ENCODE data around the gene SIM1. TPM values are rescaled to one million over a fixed set of nuclear protein-coding genes. Genes with fewer than 3 reads are reported as not detected.

The SIM1 gene
- total RNA-seq, 1 donor from 2014 or later = not detected

GRCh38 chr6:100412872-100413271, 51.8 kb downstream of the SIM1 start:
- H3K4me3 Mint-ChIP-seq = no peak overlapping the region
- peaks cover 9% of the 10 kb centered on the region for H3K27me3 Mint-ChIP-seq (ENCODE audit: low read depth)
- DNase-seq (ENCODE audit: low spot score in 2 of 2, unreplicated experiment in 2 of 2) = no peak
- H3K4me1 Mint-ChIP-seq = peaks cover 17% of the 10 kb centered on the region
- H3K9me3 Mint-ChIP-seq = peaks cover 6% of the 10 kb centered on the region
- no peak overlapping the region for H3K27ac Mint-ChIP-seq
- H3K36me3 Mint-ChIP-seq = no peaks in the 10 kb centered on the region
- TF ChIP-seq CTCF (IDR thresholded peaks at IDR 0.05; ENCODE audit: unreplicated experiment) = no peak

GRCh38 chr6:100404051-100404450, 60.7 kb downstream of the SIM1 start:
- H3K36me3 Mint-ChIP-seq = no peaks in the 10 kb centered on the region
- H3K4me1 Mint-ChIP-seq = peaks cover 2% of the 10 kb centered on the region
- no peaks in the 10 kb centered on the region for H3K9me3 Mint-ChIP-seq
- DNase-seq (ENCODE audit: low spot score in 2 of 2, unreplicated experiment in 2 of 2) = no peak
- TF ChIP-seq CTCF (IDR thresholded peaks at IDR 0.05; ENCODE audit: unreplicated experiment) = no peak
- no peak overlapping the region for H3K27ac Mint-ChIP-seq
- H3K27me3 Mint-ChIP-seq (ENCODE audit: low read depth) = peaks cover 11% of the 10 kb centered on the region
- H3K4me3 Mint-ChIP-seq = no peak overlapping the region

- no peaks in the 10 kb centered on the region for H3K36me3 Mint-ChIP-seq
- no peaks in the 10 kb centered on the region for H3K27me3 Mint-ChIP-seq (ENCODE audit: low read depth)
- no peaks in the 10 kb centered on the region for H3K4me1 Mint-ChIP-seq
- H3K4me3 Mint-ChIP-seq = no peak overlapping the region
- H3K27ac Mint-ChIP-seq = no peak overlapping the region
- no peaks in the 10 kb centered on the region for H3K9me3 Mint-ChIP-seq
- TF ChIP-seq CTCF (IDR thresholded peaks at IDR 0.05; ENCODE audit: unreplicated experiment) = no peak
- DNase-seq (ENCODE audit: low spot score in 2 of 2, unreplicated experiment in 2 of 2) = no peak
Measured at GRCh38 chr6:100393493-100393892, 71.2 kb downstream of the SIM1 start.

- TF ChIP-seq CTCF (IDR thresholded peaks at IDR 0.05; ENCODE audit: unreplicated experiment) = no peak
- H3K27me3 Mint-ChIP-seq (ENCODE audit: low read depth) = no peaks in the 10 kb centered on the region
- H3K4me3 Mint-ChIP-seq = no peak overlapping the region
Measured at GRCh38 chr6:100392423-100392822, 72.3 kb downstream of the SIM1 start.

GRCh38 chr6:100388868-100389519, 75.7 kb downstream of the SIM1 start:
- no peaks in the 10 kb centered on the region for H3K36me3 Mint-ChIP-seq
- TF ChIP-seq CTCF (IDR thresholded peaks at IDR 0.05; ENCODE audit: unreplicated experiment) = no peak
- H3K27me3 Mint-ChIP-seq (ENCODE audit: low read depth) = peaks cover 2% of the 10 kb centered on the region
- H3K4me1 Mint-ChIP-seq = no peaks in the 10 kb centered on the region
- no peak overlapping the region for H3K27ac Mint-ChIP-seq
- H3K9me3 Mint-ChIP-seq = no peaks in the 10 kb centered on the region
- no peak overlapping the region for H3K4me3 Mint-ChIP-seq
- DNase-seq (ENCODE audit: low spot score in 2 of 2, unreplicated experiment in 2 of 2) = no peak

More at GRCh38 chr6:100392423-100392822, 72.3 kb downstream of the SIM1 start:
- no peaks in the 10 kb centered on the region for H3K4me1 Mint-ChIP-seq
- no peaks in the 10 kb centered on the region for H3K9me3 Mint-ChIP-seq
- no peaks in the 10 kb centered on the region for H3K36me3 Mint-ChIP-seq
- no peak overlapping the region for H3K27ac Mint-ChIP-seq
- DNase-seq (ENCODE audit: low spot score in 2 of 2, unreplicated experiment in 2 of 2) = no peak
